NT2/D1 (cell line): Measurements from ENCODE around the gene IRAK2.
"Not testable (repeated sequence)": the region's sequence is repeated elsewhere in the genome, so short reads cannot be mapped to it uniquely, and the experiment has no call there.

Experiments used
- DNase-seq: peaks from one replicate; pipeline ENCODE4 v3.0.0-alpha.2; 2011; ENCODE audit warnings: low read depth, low spot score
- H3K27me3 ChIP-seq: 2 replicates; pipeline ENCODE4 v1.6.0; 2011; ENCODE audit warnings: mild to moderate bottlenecking; ENCODE audit not compliant: insufficient read length, insufficient read depth
- H3K36me3 ChIP-seq: 2 replicates; pipeline ENCODE4 v1.6.1; 2011; ENCODE audit warnings: mild to moderate bottlenecking, low read length, mixed read lengths; ENCODE audit not compliant: insufficient read depth, insufficient read length
- H3K4me1 ChIP-seq: 2 replicates; pipeline ENCODE4 v1.5.1; 2011; ENCODE audit not compliant: insufficient read depth, insufficient read length
- H3K4me3 ChIP-seq: 2 replicates; pipeline ENCODE4 v1.5.1; 2011; ENCODE audit warnings: low read depth; ENCODE audit not compliant: insufficient read length
- H3K9ac ChIP-seq: 2 replicates; pipeline ENCODE4 v1.6.0; 2011; ENCODE audit warnings: low read depth; ENCODE audit not compliant: insufficient read length
- H3K9me3 ChIP-seq: 2 replicates; pipeline ENCODE4 v1.5.1; 2011; ENCODE audit warnings: mild to moderate bottlenecking, low read length; ENCODE audit not compliant: insufficient read depth
- SUZ12 ChIP-seq: IDR thresholded peaks from 2 replicates; pipeline ENCODE4 v1.6.1; 2011; ENCODE audit not compliant: insufficient read length, insufficient read depth; ENCODE audit errors: extremely low read depth
- YY1 ChIP-seq: IDR thresholded peaks from 2 replicates; pipeline ENCODE4 v1.6.1; 2011; ENCODE audit not compliant: insufficient read length, insufficient read depth
- ZNF274 ChIP-seq: IDR thresholded peaks from 2 replicates; pipeline ENCODE4 v1.6.1; 2011; ENCODE audit warnings: mild to moderate bottlenecking, low read depth, low read length

The IRAK2 gene

DNA sequence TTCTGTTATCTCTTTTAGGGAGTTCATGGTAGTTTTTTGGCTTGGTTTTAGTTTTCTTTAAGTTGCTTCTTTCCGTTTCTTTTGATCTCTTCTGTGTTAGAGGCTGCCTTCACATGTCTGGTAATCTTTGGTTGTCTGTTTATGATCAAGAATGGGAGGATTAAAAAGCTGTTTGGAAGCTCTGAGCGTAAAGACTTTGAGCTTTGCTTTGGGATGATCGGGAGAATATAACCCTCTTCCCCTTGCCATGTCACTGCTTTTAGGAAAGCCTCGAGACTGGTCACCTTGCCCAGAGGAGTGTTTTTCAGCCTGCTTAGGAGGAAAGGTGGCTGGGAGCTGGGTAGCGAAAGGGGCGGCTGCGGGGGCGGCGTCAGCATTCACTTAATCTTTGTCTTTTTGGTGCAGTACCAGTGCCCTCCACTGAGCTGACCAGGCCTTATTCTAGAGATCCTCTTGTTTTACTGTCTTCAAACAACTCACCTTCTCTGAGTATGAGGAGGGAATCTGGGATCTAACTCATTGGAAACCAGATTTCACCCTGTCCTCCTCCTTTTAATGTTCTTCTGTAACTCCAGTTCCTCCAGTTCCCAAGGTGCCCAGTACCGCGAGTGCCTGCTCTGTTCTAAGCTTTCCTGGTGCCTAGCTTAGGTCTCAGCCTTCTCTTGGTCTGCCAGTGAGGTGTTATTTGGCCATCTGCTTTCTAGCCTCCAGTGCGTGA, 99.1 kb downstream of the IRAK2 start:
- TF ChIP-seq ZNF274 (no peak), YY1 (no peak), SUZ12 (no peak)
- peak; percentile 18 for DNase-seq
- peak overlapping the region; percentile 34 for H3K9ac ChIP-seq
- peaks cover 55% of the 10 kb centered on the region for H3K36me3 ChIP-seq
- H3K27me3 ChIP-seq = no peaks in the 10 kb centered on the region
- H3K9me3 ChIP-seq = no peaks in the 10 kb centered on the region
- peaks cover 2% of the 10 kb centered on the region for H3K4me1 ChIP-seq
- no peak overlapping the region for H3K4me3 ChIP-seq

DNA sequence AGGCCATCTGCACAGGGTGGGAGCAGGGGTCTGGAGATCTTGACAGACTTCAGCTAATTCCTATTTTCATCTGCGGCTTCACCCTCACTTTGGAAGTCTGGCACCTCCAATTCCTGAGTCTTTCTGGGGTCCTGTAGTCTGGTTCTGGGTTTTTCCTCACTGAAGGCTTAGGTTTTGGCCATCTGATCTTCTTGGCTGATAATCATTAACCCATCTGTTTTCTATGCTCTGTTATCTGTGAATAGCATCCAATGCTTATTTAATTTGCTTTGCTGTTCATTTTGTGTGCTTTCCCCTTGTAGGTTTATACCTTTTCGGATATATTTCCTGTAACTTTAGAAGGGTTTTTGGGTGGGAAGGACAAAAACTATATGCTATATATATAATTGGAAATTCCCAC, 101.1 kb downstream of the IRAK2 start:
- Histone ChIP-seq H3K4me3 (no peak overlapping the region), H3K4me1 (peaks cover 2% of the 10 kb centered on the region), H3K9me3 (no peaks in the 10 kb centered on the region), H3K9ac (no peak overlapping the region), H3K36me3 (peaks cover 55% of the 10 kb centered on the region), H3K27me3 (no peaks in the 10 kb centered on the region)
- no peak for TF ChIP-seq ZNF274
- TF ChIP-seq YY1 = no peak
- DNase-seq = no peak

DNA sequence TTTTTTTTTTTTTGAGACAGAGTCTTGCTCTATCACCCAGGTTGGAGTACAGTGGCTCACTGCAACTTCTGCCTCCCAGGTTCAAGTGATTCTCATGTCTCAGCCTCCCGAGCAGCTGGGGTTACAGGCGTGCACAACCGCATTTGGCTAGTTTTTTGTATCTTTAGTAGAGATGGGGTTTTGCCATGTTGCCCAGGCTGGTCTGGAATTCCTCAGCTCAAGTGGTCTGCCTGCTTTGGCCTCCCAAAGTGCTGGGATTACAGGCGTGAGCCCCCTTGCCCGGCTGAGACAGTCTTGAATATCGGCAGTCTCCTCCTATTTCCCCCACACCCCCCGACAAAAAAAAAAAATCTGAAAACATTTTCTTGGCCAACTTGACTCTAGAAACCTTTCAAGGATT, 102.2 kb downstream of the IRAK2 start:
- H3K9ac ChIP-seq = not testable (repeated sequence)

DNA sequence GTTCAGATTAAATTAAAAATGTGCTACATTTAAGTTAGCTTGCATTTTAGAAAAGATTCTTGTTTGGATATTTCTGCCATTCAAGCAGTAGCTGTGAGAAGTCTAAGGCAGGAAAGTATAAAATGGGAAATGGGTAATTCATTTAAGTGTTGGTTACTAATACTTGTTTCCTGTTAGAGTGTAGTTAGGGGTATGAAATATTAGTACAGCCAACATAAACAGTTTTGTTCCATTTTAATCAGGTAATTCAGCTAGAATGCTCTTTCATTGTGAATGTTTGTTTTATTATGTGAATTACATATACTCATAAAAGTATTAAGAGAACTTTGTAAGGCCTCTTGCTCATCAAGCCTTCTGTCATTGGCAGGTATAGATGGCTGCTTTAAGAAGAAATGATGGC, 103.4 kb downstream of the IRAK2 start:
- no peak for DNase-seq
- TF ChIP-seq ZNF274 (no peak), YY1 (no peak), SUZ12 (no peak)
- Histone ChIP-seq H3K9ac (no peak overlapping the region), H3K9me3 (no peaks in the 10 kb centered on the region), H3K4me3 (no peak overlapping the region), H3K36me3 (peaks cover 65% of the 10 kb centered on the region), H3K4me1 (peaks cover 4% of the 10 kb centered on the region), H3K27me3 (no peaks in the 10 kb centered on the region)

More for the DNA sequence above, 102.2 kb downstream of the IRAK2 start:
- H3K27me3 ChIP-seq, DNase-seq, H3K4me1 ChIP-seq, H3K9me3 ChIP-seq, H3K4me3 ChIP-seq: not testable (repeated sequence)
- peaks cover 59% of the 10 kb centered on the region for H3K36me3 ChIP-seq

DNA sequence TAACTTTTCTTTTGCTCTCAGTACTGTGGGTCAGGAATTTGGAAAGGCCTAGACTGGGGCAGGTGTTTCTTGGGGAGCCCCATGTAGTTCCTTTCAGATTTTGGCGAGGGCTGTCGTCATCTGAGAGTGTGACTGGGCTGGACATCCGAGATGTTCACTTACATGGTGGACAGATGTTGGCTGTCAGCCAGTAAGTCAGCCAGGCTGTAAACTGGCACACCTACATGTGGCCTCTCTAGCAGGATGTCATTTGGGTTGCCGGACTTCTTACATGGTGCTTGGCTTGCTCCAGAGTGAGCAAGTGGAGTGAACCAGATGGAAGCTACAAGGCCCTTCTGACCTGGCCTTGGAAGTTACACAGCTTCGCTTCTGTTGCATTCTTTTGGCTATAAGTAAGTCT, 104.2 kb downstream of the IRAK2 start:
- Histone ChIP-seq H3K36me3 (peaks cover 72% of the 10 kb centered on the region), H3K4me1 (peaks cover 4% of the 10 kb centered on the region), H3K27me3 (no peaks in the 10 kb centered on the region), H3K4me3 (no peak overlapping the region), H3K9ac (no peak overlapping the region), H3K9me3 (no peaks in the 10 kb centered on the region)
- DNase-seq = no peak
- TF ChIP-seq ZNF274 (no peak), YY1 (no peak), SUZ12 (no peak)

DNA sequence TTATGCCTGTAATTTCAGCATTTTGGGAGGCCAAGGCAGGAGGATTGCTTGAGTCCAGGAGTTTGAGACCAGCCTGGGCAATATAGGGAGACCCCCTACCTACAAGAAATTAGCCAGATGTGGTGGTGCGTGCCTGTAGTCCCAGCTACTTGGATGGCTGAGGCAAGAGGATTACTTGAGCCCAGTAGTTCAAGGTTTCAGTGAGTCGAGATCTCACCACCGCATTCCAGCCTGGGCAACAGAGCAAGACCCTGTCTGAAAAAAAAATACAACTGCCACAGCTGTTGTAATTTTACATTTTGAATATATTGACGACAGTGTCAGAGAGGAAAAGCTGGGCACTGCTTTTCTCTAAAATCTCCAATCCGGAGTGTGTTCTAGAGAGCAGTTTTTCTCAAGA, 104.7 kb downstream of the IRAK2 start:
- Histone ChIP-seq H3K27me3 (no peaks in the 10 kb centered on the region), H3K9me3 (no peaks in the 10 kb centered on the region), H3K9ac (no peak overlapping the region), H3K4me3 (no peak overlapping the region), H3K4me1 (peaks cover 2% of the 10 kb centered on the region), H3K36me3 (peaks cover 77% of the 10 kb centered on the region)
- TF ChIP-seq SUZ12 (no peak), ZNF274 (no peak), YY1 (no peak)
- no peak for DNase-seq

DNA sequence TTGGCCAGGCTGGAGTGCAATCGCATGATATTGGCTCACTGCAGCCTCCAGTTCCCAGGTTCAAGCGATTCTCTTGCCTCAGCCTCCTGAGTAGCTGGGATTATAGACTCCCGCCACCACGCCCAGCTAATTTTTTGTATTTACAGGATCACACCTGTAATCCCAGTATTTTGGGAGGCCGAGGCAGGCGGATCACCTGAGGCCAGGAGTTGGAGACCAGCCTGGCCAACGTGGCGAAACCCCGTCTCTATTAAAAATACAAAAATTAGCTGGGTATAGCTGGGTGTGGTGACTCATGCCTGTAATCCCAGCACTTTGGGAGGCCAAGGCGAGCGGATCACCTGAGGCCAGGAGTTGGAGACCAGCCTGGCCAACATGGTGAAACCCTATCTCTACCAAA, 107.8 kb downstream of the IRAK2 start:
- H3K9me3 ChIP-seq, DNase-seq, H3K9ac ChIP-seq, H3K4me3 ChIP-seq, H3K4me1 ChIP-seq, H3K27me3 ChIP-seq: not testable (repeated sequence)
- peaks cover 82% of the 10 kb centered on the region for H3K36me3 ChIP-seq

DNA sequence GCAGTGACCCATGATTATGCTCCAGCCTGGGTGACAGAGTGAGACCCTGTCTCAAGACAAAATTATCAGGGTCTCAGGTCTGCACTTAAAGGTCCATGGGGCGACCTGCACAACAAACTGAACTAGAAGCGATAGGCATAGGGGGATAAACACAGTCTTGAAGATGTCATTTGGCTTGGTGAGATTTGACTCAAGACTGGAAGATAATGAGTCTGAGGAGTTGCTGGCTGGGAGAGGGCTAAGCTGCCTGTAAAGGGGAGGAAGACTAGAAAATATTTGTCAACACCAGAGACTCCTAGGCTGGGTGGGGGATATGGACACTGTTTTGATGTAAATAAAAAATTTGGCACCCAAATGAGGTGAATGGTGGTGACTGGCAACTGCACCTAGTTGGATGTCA, 108.3 kb downstream of the IRAK2 start:
- Histone ChIP-seq H3K36me3 (peaks cover 87% of the 10 kb centered on the region), H3K4me1 (peaks cover 2% of the 10 kb centered on the region), H3K9me3 (no peaks in the 10 kb centered on the region), H3K27me3 (no peaks in the 10 kb centered on the region), H3K4me3 (no peak overlapping the region), H3K9ac (no peak overlapping the region)
- no peak for DNase-seq
- TF ChIP-seq SUZ12 (no peak), YY1 (no peak), ZNF274 (no peak)
